Central memory CD8-positive, alpha-beta T cell (primary cell): Measurements from ENCODE around the gene PDE3A.
"Not testable (repeated sequence)": the region's sequence is repeated elsewhere in the genome, so short reads cannot be mapped to it uniquely, and the experiment has no call there.

Source experiments
- ATAC-seq: fragments of 150-1000 bp; cut with Tn5 transposase; replicated peaks from 2 replicates; pipeline ENCODE4 v1.10.0; 2022; ENCODE audit warnings: mild to moderate bottlenecking, moderate FRiP score, moderate number of reproducible peaks; ENCODE audit not compliant: poor library complexity, severe bottlenecking; ENCODE audit errors: extremely low read depth
- DNase-seq, 2 donors: peaks; one replicate each; pipeline ENCODE4 v3.0.0; 2021; ENCODE audit warnings: low spot score in 2 of 2
- H3K27ac Mint-ChIP-seq: one replicate; pipeline ENCODE4 v1.8.0; 2022; ENCODE audit warnings: low read depth, mild to moderate bottlenecking, moderate library complexity, mixed read lengths
- H3K27me3 Mint-ChIP-seq: one replicate; pipeline ENCODE4 v1.8.0; 2022; ENCODE audit warnings: mixed read lengths
- H3K36me3 Mint-ChIP-seq: one replicate; pipeline ENCODE4 v1.8.0; 2022; ENCODE audit warnings: mild to moderate bottlenecking, moderate library complexity, mixed read lengths; ENCODE audit not compliant: insufficient read depth
- H3K4me1 Mint-ChIP-seq: one replicate; pipeline ENCODE4 v1.8.0; 2022; ENCODE audit warnings: mixed read lengths
- H3K4me3 Mint-ChIP-seq: one replicate; pipeline ENCODE4 v1.8.0; 2022; ENCODE audit warnings: mild to moderate bottlenecking, moderate library complexity, mixed read lengths
- H3K9me3 Mint-ChIP-seq: one replicate; pipeline ENCODE4 v1.8.0; 2022; ENCODE audit warnings: mixed read lengths

The PDE3A gene

GRCh38 chr12:20596061-20596460, 227.7 kb downstream of the PDE3A start:
- H3K27me3 Mint-ChIP-seq = no peaks in the 10 kb centered on the region
- H3K9me3 Mint-ChIP-seq = peaks cover 7% of the 10 kb centered on the region
- DNase-seq = no peak
- no peak overlapping the region for H3K4me3 Mint-ChIP-seq
- no peaks in the 10 kb centered on the region for H3K36me3 Mint-ChIP-seq
- H3K4me1 Mint-ChIP-seq = no peaks in the 10 kb centered on the region
- H3K27ac Mint-ChIP-seq = no peak overlapping the region
- no peak for ATAC-seq

- H3K27me3 Mint-ChIP-seq = no peaks in the 10 kb centered on the region
- H3K36me3 Mint-ChIP-seq = no peaks in the 10 kb centered on the region
- no peak overlapping the region for H3K4me3 Mint-ChIP-seq
- no peak overlapping the region for H3K27ac Mint-ChIP-seq
- no peaks in the 10 kb centered on the region for H3K9me3 Mint-ChIP-seq
- ATAC-seq (no peak), DNase-seq (no peak)
- no peaks in the 10 kb centered on the region for H3K4me1 Mint-ChIP-seq
Observed at GRCh38 chr12:20599757-20600156, 231.4 kb downstream of the PDE3A start.

GRCh38 chr12:20601668-20602280, 233.4 kb downstream of the PDE3A start:
- Mint-ChIP-seq H3K4me1 (no peaks in the 10 kb centered on the region), H3K27me3 (no peaks in the 10 kb centered on the region), H3K36me3 (no peaks in the 10 kb centered on the region), H3K9me3 (no peaks in the 10 kb centered on the region), H3K4me3 (no peak overlapping the region), H3K27ac (no peak overlapping the region)
- ATAC-seq (no peak), DNase-seq (no peak)

- no peak for DNase-seq
- Mint-ChIP-seq H3K27me3 (no peaks in the 10 kb centered on the region), H3K36me3 (no peaks in the 10 kb centered on the region), H3K27ac (no peak overlapping the region), H3K4me1 (no peaks in the 10 kb centered on the region), H3K4me3 (no peak overlapping the region), H3K9me3 (no peaks in the 10 kb centered on the region)
- no peak for ATAC-seq
Observed at GRCh38 chr12:20602641-20603391, 234.5 kb downstream of the PDE3A start.

- H3K4me1 Mint-ChIP-seq = no peaks in the 10 kb centered on the region
- ATAC-seq = no peak
- H3K4me3 Mint-ChIP-seq = no peak overlapping the region
- no peak for DNase-seq
- no peaks in the 10 kb centered on the region for H3K9me3 Mint-ChIP-seq
- no peak overlapping the region for H3K27ac Mint-ChIP-seq
- H3K36me3 Mint-ChIP-seq = no peaks in the 10 kb centered on the region
- no peaks in the 10 kb centered on the region for H3K27me3 Mint-ChIP-seq
Observed at GRCh38 chr12:20604408-20605067, 236.2 kb downstream of the PDE3A start.

GRCh38 chr12:20615020-20615419, 246.7 kb downstream of the PDE3A start:
- not testable (repeated sequence) for H3K27ac Mint-ChIP-seq, H3K4me1 Mint-ChIP-seq, H3K27me3 Mint-ChIP-seq, ATAC-seq, DNase-seq, H3K36me3 Mint-ChIP-seq, H3K4me3 Mint-ChIP-seq, H3K9me3 Mint-ChIP-seq

GRCh38 chr12:20616093-20616492, 247.8 kb downstream of the PDE3A start:
- ATAC-seq = no peak
- H3K36me3 Mint-ChIP-seq = no peaks in the 10 kb centered on the region
- no peak overlapping the region for H3K4me3 Mint-ChIP-seq
- no peaks in the 10 kb centered on the region for H3K27me3 Mint-ChIP-seq
- no peaks in the 10 kb centered on the region for H3K9me3 Mint-ChIP-seq
- no peak for DNase-seq
- no peak overlapping the region for H3K27ac Mint-ChIP-seq
- H3K4me1 Mint-ChIP-seq = no peaks in the 10 kb centered on the region

- no peak overlapping the region for H3K27ac Mint-ChIP-seq
- ATAC-seq (no peak), DNase-seq (no peak)
- no peak overlapping the region for H3K4me3 Mint-ChIP-seq
- no peaks in the 10 kb centered on the region for H3K27me3 Mint-ChIP-seq
- H3K36me3 Mint-ChIP-seq = no peaks in the 10 kb centered on the region
- no peaks in the 10 kb centered on the region for H3K9me3 Mint-ChIP-seq
- H3K4me1 Mint-ChIP-seq = no peaks in the 10 kb centered on the region
Observed at GRCh38 chr12:20620261-20620660, 251.9 kb downstream of the PDE3A start.

GRCh38 chr12:20624718-20625117, 256.4 kb downstream of the PDE3A start:
- DNase-seq = no peak

GRCh38 chr12:20625531-20625930, 257.2 kb downstream of the PDE3A start:
- Mint-ChIP-seq H3K4me1 (no peaks in the 10 kb centered on the region), H3K27me3 (no peaks in the 10 kb centered on the region), H3K36me3 (no peaks in the 10 kb centered on the region), H3K27ac (no peak overlapping the region), H3K4me3 (no peak overlapping the region), H3K9me3 (no peaks in the 10 kb centered on the region)
- DNase-seq (no peak), ATAC-seq (no peak)

More at GRCh38 chr12:20624718-20625117, 256.4 kb downstream of the PDE3A start:
- Mint-ChIP-seq H3K4me1 (no peaks in the 10 kb centered on the region), H3K27me3 (no peaks in the 10 kb centered on the region), H3K9me3 (no peaks in the 10 kb centered on the region), H3K4me3 (no peak overlapping the region), H3K36me3 (no peaks in the 10 kb centered on the region), H3K27ac (no peak overlapping the region)
- ATAC-seq = no peak

- DNase-seq (no peak), ATAC-seq (no peak)
- H3K4me3 Mint-ChIP-seq = no peak overlapping the region
- no peaks in the 10 kb centered on the region for H3K4me1 Mint-ChIP-seq
- H3K36me3 Mint-ChIP-seq = no peaks in the 10 kb centered on the region
- no peaks in the 10 kb centered on the region for H3K9me3 Mint-ChIP-seq
- no peaks in the 10 kb centered on the region for H3K27me3 Mint-ChIP-seq
- H3K27ac Mint-ChIP-seq = no peak overlapping the region
Observed at GRCh38 chr12:20627001-20627588, 258.8 kb downstream of the PDE3A start.

- no peaks in the 10 kb centered on the region for H3K27me3 Mint-ChIP-seq
- no peaks in the 10 kb centered on the region for H3K4me1 Mint-ChIP-seq
Observed at GRCh38 chr12:20628226-20628787, 260.0 kb downstream of the PDE3A start.

More at GRCh38 chr12:20628226-20628787, 260.0 kb downstream of the PDE3A start:
- Mint-ChIP-seq H3K36me3 (no peaks in the 10 kb centered on the region), H3K9me3 (no peaks in the 10 kb centered on the region), H3K4me3 (no peak overlapping the region), H3K27ac (no peak overlapping the region)
- DNase-seq (no peak), ATAC-seq (no peak)
